HTERT RPE-1 (cell line): ENCODE results near the gene DOCK3.
"Not testable (repeated sequence)": the region's sequence is repeated elsewhere in the genome, so short reads cannot be mapped to it uniquely, and the experiment has no call there.

ENCODE experiments used
- in situ Hi-C: fragments of 300-500 bp; cut with MboI; formaldehyde crosslinking; loops from 4 replicates; pipeline ENCODE4 v1.14.3; 2020; ENCODE audit warnings: low sequenced_read_pairs

DOCK3 gene

DNA sequence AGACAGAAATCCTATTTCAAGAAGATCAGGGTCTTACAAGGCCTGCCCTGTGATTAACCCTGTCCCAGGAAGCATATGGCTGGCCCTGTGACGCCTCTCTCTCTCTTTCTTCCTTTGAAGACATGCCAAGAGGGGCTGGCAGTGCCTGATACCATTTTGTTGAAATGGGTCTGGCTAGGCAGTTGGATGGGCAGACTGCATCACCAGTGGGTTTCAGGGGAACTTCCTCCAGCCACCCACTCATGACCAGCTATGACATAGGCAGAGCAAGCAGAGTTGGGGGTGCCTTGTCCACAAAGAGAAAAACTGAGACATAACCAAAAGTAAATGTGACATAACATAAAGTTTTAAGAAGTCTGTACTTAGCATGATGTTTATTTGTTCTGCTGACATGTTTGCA, 679.0 kb downstream of the DOCK3 start:
- in situ Hi-C loops: no loop called here

DNA sequence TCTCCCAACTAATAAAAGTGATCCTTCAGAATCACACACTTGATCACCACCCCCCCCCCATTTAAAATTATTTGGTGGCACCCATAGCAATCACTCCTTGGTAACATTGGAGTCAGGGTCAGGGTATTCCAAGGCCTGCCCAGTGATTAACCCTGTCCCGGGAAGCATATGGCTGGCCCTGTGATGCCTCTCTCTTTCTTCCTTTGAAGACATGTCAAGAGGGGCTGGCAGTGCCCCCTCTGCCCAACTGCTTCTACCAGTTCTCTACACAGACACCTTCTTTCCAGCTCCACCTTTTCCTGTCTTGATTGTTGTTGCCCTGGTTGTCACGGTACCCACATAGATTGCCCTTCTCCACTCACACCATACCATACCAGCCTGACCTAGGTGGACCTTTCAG, 679.4 kb downstream of the DOCK3 start:
- in situ Hi-C loops: no loop called here

DNA sequence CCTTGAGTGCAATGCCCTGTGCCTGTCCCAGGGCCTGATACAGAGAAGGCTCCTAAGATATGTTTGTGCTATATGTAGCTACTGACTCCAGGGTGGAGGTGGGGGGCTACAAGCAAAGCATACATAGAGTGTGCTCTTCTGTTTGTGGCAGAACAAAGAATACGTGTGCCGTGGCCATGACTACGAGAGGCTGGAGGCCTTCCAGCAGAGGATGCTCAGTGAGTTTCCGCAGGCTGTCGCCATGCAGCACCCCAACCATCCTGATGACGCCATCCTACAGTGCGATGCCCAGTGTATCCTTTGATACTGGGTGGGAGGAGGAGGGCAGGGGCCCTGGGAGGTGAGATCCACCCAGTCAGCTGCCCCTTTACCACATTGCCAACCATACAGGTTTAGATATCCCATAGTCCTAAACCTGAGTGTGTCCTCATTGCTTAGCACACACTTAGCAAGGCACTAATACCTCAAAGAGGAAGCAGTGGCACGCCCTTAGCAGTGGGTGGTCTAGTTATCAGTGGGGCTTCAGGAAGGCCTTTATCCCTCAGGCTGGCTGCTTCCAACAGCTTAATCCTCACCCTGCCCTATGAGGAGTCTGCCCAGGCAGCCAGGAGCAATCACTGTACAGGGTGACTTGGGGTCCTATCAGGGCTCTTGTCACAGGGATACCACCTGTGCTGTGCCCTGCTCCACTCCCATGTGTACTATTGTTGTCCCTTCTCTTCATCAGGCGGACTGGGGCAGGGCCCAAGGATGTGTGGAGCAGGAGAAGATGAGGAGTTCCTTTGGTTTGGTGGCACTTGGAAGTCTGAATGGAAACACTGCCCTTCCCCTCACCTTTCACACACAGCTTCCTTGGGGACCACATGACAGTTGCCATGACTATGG, 680.2 kb downstream of the DOCK3 start:
- in situ Hi-C loops: no loop called here

DNA sequence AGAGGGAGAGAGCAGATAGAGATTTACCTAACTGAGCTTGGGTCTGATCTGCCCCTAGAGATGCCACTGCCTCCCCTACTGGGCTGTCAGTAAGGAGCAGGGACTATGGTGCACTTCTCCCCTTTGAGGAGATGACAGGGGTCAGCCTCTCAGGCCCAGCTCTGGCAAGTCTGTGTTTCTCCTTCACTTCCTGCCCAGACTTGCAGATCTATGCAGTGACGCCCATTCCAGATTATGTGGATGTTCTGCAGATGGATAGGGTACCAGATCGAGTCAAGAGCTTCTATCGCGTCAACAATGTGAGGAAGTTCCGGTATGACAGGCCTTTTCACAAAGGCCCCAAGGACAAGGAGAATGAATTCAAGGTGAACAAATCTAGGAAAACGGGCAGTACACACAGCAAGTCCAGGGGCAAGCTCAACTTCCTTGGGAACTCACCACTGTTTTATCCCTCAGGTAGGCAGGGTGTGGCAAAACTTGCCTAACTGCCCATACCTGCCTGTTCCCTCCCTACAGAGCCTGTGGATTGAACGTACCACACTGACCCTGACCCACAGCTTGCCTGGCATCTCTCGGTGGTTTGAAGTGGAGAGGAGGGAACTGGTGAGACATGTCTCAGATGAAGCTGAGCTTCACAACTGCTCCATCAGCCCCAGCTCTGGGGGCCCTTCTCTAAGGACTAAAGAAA, 681.3 kb downstream of the DOCK3 start:
- in situ Hi-C loops: no loop called here

DNA sequence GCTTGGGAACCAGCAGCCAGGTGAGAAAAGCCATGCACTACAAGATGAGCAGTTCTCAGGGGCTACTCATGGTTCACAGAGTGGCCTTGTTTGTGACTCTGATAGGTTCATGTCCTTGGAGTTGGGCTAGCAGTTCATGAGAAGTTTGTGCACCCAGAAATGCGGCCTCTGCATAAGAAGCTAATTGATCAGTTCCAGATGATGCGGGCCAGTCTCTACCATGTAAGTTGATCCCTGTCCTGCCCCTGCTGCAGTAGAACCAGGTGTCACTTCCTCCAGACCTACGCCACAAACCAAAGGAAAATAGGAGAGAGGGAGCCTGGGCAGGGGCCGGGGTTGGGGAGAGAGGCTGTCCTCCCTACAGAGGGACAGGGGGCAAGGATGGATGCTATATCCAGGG, 683.1 kb downstream of the DOCK3 start:
- in situ Hi-C loops: no loop called here

DNA sequence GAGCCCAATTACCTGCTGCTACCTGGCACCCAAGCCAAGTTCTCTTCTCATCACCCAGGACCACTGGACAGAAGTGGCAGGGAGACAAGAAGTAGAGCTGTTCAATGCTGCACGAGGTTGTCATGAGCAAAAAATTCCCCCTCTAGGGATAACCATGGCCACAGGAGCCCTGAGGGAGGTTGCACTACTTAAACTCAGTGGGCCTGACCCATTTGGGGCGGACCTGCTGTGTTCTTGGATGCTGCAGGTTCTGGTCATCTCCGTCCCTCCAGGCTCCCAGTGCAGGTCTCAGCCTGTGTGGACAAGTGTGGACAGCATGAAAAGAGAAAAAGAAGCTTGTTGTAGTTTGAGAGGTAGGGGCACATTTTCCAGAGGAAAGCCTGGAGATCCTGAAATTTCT, 684.3 kb downstream of the DOCK3 start:
- in situ Hi-C loops: no loop called here

DNA sequence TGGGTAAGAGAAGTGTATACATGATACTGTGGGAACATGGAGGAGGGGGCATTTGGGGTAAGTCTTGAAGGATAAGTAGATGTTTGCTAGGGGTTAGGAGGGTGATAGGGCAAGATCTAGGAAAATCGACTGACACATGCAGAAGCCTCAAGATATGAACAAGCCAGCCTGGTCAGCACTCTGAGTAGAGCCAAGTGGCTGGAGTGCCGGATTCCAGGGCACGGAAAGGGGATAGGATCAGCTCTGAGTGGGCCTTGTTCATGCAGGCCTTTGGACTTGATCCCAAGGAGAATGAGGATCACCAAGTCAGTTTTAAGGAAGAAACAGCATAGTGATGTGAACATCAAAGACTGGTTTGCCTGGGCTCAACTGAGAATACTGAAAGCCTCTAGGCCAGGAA, 686.1 kb downstream of the DOCK3 start:
- in situ Hi-C loops: no loop called here

DNA sequence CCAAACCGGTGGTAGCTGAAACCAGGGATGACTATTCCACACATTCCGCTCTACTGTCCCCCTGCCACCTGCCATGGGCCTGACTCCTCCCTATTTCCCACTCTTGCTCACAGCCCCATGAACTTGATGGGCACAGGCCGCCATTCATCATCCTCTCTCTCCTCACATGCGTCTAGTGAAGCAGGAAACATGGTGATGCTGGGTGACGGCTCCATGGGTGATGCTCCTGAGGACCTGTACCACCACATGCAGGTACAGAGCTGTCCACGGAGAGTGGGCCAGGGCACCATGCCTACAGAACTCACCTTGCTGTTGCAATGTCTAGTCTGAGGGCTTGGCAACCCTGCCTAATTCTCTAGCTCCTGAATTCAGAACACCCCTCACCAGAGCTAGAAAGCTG, 687.0 kb downstream of the DOCK3 start:
- in situ Hi-C loops: no loop called here

DNA sequence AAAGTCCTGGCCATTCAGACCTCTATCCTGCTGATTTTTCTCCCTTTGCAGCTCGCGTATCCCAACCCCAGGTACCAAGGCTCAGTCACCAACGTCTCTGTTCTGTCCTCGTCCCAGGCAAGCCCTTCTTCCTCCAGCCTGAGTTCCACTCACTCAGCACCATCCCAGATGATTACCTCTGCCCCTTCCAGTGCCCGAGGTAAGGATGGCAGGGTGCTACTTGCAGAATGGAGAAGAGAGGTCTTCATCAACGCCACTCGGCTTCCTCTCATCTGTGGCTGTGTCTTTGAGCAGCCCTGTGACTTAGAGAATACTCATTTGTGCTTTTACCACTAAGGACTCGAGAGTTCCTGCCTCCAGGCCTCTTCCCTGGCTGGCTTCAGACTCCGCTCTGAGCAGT, 687.7 kb downstream of the DOCK3 start:
- in situ Hi-C loops: no loop called here

DNA sequence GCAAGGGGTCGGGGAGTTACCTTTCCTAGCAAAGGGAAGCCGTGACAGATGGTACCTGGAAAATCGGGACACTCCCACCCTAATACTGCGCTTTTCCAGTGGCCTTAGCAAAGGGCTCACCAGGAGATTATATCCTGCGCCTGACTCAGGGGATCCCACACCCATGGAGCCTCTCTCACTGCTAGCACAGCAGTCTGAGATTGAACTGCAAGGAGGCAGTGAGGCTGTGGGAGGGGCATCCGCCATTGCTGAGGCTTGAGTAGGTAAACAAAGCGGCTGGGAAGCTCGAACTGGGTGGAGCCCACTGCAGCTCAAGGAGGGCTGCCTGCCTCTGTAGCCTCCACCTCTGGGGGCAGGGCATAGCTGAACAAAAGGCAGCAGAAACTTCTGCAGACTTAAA, 693.5 kb downstream of the DOCK3 start:
- in situ Hi-C loops: not testable (repeated sequence)

DNA sequence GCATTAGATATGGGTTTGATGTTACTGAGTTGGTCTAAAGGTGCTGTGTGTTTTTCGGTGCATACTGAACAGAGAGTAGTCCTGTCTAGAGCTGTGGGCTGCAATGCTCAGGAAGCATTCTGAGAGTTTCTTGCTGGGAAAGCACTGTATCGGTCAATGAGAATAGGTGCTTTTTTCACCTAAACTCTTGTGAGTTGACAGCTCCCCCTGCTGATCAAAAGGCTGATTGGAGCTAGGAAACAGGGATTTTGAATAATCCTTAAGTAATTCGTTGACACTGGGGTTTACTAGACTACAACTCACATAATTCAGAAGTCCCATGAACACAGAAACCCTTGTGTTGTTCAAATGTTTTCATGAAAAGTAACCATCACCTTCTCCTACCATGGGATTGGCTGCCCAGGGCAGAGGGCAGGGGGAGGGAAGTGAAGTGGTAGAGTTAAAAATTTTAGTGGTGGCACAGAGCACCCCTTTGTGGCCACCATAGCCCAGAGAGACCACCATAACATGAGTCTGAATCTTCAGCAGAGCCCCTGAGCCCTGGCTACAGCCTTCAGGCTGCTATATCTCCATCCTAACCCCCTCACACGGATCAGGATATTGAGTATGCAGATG, 697.3 kb downstream of the DOCK3 start:
- in situ Hi-C loops: no loop called here

DNA sequence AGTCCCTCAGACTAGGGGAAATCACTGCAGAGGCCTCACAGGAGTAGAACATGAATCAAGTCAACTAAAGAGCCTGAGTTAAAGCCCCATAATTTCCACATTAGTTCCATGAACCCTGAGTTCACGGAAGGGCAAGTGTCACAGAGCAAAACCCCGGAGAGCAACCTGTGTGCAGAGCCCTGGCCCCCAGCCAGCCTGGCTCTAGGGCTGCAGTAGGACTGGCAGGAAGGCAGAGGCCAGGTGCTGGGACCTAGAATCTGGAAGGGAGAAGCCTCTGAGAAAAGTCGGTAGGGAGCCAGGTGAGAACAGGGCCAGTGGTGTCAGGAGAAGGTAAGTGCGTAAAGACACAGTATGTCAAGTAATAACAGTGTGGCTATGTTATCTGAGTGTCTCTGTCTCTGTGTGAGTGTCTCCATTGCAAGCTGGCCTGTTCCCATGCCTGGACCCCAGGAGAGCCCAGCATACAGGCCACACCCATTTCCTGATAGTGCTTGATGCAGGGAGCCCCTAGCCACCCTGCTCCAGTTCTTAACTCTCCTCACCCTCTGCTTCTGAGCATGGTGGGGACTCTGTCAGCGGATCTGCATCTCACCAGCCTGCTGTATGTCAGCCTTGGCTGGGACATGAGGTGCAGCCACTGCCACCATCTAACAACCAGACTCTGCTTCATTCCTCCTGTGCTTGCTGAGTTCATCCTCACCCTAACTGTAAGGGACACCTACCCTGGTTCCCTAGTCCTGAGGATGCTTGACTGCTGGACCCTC, 699.1 kb downstream of the DOCK3 start:
- in situ Hi-C loops: no loop called here

DNA sequence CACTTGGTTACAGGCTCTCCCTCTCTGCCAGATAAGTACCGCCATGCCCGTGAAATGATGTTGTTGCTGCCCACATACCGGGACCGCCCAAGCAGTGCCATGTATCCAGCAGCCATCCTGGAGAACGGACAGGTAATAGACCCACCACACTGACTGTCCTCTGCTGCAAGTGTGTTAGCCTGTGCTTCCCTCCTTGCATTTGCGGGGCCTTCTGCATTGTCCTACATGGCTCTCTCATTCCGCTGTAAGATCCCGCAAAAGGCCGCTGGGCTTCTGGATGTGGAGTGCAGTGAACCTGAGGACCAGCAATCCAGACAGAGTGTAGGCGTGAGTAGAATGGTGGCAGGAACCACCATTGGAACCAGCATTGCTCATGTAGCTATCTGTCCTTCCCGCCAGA, 699.7 kb downstream of the DOCK3 start:
- in situ Hi-C loops: no loop called here

DNA sequence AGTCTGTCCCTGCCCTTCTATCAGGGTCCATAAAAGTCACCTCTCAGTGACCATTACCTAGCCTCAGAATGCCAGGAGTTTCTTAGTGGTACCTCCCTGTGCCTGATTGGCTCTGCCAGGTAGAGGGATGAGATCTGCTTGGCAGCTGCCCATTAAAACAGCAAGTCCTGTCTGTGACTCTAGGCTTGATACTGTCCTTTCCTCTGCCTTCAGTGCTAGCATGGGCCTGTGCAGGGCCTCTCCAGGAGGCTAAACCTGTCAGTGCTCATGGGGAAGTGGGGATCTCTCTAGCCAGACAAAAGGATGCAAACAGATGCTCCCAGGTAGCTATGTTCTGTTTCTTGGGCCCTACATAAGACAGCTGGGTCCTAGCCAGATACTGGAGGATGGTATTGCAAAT, 700.4 kb downstream of the DOCK3 start:
- in situ Hi-C loops: no loop called here

DNA sequence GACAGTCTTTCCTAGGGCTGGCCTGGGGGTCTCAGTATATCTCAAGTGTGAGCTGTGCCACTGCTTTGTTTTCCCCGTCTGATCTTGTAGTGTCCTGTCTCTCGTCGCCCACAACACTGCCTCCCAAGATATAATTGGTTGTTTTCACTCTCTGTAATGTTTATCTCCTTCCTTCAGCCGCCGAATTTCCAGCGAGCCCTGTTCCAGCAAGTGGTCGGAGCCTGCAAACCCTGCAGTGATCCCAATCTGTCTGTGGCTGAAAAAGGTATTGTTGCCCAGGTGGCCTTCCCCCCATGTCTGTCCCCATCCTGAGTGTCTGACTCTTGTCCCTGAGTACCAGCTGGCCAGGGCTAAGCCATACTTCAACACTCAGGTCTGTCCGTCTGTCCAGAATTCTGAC, 700.8 kb downstream of the DOCK3 start:
- in situ Hi-C loops: no loop called here

DNA sequence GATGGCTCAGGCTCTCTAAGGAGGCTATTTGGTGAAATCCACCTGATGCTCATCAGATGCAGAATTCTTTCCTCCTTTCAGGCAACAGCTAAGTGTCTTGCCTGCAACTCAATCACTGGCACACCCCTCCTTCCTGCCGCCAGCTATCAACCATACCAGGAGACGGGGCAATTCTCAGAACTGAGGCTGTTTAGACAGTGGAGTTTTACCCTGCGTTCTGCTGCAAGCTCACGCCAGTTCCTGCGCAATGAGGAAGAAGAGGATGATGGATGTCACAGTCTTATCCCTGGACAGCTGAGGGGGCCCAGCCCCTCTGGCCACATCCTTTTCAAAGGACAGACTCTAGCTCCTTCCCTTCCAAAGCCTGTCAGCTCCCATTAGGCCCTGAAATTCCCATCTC, 703.3 kb downstream of the DOCK3 start:
- in situ Hi-C loops: no loop called here

DNA sequence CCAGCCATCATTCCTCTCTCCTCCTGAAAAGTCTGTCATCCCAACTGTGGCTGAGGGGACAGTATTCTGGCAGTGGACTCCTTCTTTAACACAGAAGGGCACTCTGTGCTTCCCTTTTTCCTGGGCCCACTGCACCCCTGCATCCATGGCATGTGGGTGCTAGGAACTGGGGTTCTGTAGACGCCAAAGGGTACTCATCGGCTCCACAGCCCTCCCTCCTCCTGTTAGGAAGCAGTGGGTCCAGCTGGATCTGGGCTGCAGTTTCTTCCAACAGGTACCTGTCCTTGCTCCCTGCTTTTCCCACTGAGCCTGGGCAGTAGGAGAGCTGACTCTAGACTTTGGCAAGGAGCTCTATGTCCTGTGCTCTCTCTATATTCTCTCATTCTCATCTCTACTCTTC, 704.0 kb downstream of the DOCK3 start:
- in situ Hi-C loops: no loop called here

DNA sequence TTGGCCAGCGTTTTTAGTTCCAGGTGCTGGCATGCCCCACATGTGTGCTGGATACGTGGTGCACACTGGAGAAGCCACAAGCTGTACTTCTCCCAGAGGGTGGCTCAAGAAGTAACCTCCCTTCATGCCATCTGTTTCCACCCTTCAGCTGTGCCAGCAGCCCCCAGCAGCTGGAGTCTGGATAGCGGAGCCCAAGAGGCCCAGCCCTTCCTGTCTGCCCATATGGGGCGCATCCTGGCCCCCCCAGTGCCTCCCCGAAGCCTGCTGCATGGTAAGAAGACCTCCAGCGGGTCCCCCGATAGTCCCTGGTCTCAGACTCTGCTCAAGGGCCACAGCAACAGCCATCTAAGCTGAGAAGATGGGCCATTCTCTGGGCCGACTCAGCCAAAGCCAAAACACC, 704.6 kb downstream of the DOCK3 start:
- in situ Hi-C loops: no loop called here

DNA sequence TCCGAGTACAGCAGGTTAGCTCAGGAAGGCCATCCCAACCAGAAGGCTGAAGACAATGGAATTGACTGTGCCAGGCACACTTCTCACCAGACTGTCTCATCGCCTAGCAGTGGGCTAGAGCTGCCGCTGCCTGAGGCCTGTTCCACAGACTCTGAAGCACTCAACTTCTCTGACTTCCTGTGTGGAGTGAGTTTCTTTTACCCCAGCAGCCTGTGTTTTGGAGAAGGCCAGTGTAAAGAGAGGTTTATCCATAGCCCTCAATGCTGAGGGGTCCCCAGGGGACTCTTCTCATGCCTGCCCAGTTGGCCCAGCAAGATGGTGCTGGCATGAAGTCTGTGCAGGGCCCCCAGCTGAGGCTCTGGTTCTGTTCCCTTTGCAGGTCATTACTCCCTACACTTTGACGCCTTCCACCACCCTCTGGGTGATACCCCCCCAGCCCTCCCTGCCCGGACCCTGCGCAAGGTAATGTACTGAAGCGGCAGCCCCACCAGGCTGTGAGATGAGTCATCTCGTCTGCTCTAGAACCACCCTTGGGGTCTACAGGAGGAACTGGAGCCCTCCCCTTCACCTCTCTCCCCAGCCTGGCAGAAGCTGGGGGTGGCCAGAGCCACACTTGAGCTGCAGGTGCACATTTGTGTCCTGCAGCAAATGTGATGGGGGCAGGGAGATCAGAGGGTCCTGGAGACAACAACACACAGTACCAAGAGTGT, 705.2 kb downstream of the DOCK3 start:
- in situ Hi-C loops: no loop called here

DNA sequence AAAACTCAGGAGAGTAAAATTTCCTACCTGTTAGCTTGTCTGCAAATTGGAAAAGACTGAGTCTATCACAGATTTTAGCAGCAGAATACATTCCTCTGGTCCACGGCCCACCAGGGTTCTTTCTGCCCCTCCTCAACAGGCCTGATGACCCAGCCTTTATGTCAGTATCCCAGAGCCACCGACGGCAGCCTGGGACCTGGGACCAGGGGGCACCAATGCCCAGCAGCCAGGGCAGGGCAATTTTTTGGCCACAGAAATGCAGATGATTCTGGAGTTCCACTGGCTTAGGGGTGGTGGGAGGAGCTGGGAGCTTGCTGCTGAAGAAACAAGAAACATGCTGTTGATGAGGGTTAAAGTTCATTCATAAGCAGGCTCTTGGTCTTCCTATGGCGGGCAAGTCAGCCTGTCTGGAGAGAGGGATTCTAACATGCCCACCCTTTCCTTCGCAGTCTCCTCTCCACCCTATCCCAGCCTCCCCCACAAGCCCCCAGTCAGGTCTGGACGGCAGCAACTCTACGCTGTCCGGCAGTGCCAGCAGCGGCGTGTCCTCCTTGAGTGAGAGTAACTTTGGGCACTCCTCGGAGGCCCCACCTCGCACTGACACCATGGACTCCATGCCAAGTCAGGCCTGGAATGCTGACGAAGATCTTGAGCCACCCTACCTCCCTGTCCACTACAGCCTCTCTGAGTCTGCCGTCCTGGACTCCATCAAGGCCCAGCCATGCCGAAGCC, 706.0 kb downstream of the DOCK3 start:
- in situ Hi-C loops: no loop called here
